GM18526 (cell line): ENCODE measurements around the gene C1orf74.

Experiments
- POLR2A ChIP-seq: IDR thresholded peaks from 3 replicates; pipeline ENCODE4 v1.6.1; 2011; ENCODE audit not compliant: insufficient read length; ENCODE audit errors: extremely low read depth

C1orf74 gene

GRCh38 chr1:209761011-209761635 is 23.2 kb downstream of the C1orf74 start:
- no peak for TF ChIP-seq POLR2A

GRCh38 chr1:209759829-209760359 is 24.5 kb downstream of the C1orf74 start:
- TF ChIP-seq POLR2A = no peak

GRCh38 chr1:209758400-209758799 is 26.0 kb downstream of the C1orf74 start:
- TF ChIP-seq POLR2A = no peak

GRCh38 chr1:209756615-209757445 is 27.5 kb downstream of the C1orf74 start:
- TF ChIP-seq POLR2A = peak; percentile 51

GRCh38 chr1:209755926-209756614 is 28.3 kb downstream of the C1orf74 start, which contains the start of gene TRAF3IP3:
Gene TRAF3IP3, plus strand, starts transcription at chr1:209756053. Its CDS starts 3,987 bp downstream, at chr1:209760040.
- peak; percentile 67 for TF ChIP-seq POLR2A

- no peak for TF ChIP-seq POLR2A
Measured at GRCh38 chr1:209755256-209755655, 29.1 kb downstream of the C1orf74 start.

GRCh38 chr1:209752890-209753289 is 31.5 kb downstream of the C1orf74 start:
- TF ChIP-seq POLR2A = no peak

GRCh38 chr1:209751627-209752231 is 32.6 kb downstream of the C1orf74 start:
- TF ChIP-seq POLR2A = no peak

GRCh38 chr1:209749670-209750323 is 34.6 kb downstream of the C1orf74 start:
- no peak for TF ChIP-seq POLR2A

GRCh38 chr1:209749205-209749604 is 35.2 kb downstream of the C1orf74 start:
- no peak for TF ChIP-seq POLR2A

- TF ChIP-seq POLR2A = no peak
Measured at GRCh38 chr1:209748620-209749019, 35.7 kb downstream of the C1orf74 start.

- no peak for TF ChIP-seq POLR2A
Measured at GRCh38 chr1:209747580-209748262, 36.6 kb downstream of the C1orf74 start.

- no peak for TF ChIP-seq POLR2A
Measured at GRCh38 chr1:209746451-209747165, 37.8 kb downstream of the C1orf74 start.

- TF ChIP-seq POLR2A = no peak
Measured at GRCh38 chr1:209743145-209743482, 41.2 kb downstream of the C1orf74 start.
